GM10266 (cell line): Measurements from ENCODE around the gene KREMEN2.
A peak's percentile ranks its signal among the peaks of the same experiment; 100 is the strongest.
"Not testable (repeated sequence)": the region's sequence is repeated elsewhere in the genome, so short reads cannot be mapped to it uniquely, and the experiment has no call there.

ENCODE experiments used
- DNase-seq: peaks from one replicate; pipeline ENCODE4 v3.0.0; 2012; ENCODE audit errors: extremely low spot score
- TF ChIP-seq, protein P1 (sequence below): IDR thresholded peaks from 2 replicates; pipeline ENCODE4 v1.5.1; 2012; ENCODE audit warnings: mild to moderate bottlenecking, low read depth; ENCODE audit not compliant: control insufficient read depth, insufficient read depth; ENCODE audit errors: missing control alignments

KREMEN2 gene

DNA sequence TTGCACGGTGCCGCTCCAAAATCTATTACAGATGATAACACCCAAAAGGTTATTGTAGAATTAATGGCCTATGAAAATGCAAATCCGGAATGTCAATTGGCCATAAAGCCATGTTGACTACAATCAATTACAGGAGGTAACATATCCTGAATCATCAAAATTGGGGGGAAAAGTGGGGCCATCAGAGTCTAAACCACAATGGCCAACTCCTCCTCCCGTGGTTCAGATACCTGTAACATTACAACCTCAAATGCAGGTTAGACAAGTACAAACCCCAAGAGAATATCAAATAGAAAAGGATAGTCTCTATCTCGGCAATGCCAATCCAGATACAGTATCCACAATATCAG lies 37.5 kb upstream of the KREMEN2 start:
- TF ChIP-seq, protein P1, sequence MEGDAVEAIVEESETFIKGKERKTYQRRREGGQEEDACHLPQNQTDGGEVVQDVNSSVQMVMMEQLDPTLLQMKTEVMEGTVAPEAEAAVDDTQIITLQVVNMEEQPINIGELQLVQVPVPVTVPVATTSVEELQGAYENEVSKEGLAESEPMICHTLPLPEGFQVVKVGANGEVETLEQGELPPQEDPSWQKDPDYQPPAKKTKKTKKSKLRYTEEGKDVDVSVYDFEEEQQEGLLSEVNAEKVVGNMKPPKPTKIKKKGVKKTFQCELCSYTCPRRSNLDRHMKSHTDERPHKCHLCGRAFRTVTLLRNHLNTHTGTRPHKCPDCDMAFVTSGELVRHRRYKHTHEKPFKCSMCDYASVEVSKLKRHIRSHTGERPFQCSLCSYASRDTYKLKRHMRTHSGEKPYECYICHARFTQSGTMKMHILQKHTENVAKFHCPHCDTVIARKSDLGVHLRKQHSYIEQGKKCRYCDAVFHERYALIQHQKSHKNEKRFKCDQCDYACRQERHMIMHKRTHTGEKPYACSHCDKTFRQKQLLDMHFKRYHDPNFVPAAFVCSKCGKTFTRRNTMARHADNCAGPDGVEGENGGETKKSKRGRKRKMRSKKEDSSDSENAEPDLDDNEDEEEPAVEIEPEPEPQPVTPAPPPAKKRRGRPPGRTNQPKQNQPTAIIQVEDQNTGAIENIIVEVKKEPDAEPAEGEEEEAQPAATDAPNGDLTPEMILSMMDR, result no peak
- no peak for DNase-seq

DNA sequence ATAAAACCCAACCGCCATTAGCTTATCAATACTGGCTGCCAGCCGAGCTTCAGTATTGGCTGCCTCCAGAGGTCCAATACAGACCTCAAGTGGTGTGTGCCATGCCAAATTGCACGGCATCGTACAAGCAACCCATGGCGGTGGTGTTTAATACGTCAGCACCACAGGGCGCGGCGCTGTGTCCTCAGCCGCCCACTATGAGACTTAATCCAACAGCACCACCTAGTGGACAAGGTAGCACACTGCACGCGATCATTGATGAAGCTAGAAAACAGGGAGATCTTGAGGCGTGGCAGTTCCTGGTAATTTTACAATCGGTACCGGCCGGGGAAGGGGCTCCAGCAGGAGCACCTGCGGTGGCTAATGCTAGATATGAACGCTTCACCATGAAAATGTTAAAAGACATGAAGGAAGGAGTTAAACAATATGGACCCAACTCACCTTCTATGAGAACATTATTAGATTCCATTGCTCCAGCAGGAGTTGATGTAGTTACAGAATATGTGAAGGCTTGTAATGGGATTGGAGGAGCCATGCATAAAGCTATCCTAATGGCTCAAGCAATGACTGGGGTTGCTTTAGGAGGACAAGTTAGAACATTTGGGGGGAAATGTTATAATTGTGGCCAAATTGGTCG lies 36.9 kb upstream of the KREMEN2 start:
- DNase-seq, result peak; percentile 87
- TF ChIP-seq, protein P1, result peak; percentile 99

DNA sequence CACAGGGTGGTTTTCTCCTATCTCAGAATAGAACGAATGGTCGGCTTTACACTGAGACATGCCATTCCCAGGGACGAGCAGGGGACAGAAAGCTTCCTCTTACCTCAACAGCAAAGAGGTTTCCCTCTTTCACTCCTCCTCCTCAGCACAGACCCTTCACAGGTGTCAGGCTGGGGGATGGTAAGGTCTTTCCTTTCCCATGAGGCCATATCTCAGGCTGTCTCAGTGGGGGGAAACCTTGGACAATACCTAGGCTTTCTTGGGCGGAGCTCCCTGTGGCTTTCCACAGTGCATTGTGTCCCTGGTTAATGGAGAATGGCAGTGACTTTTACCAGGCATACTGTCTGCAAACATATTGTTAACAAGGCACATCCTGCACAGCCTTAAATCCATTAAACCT lies 35.9 kb upstream of the KREMEN2 start:
- DNase-seq, result not testable (repeated sequence)

GRCh38 chr16:2928796-2929195 lies 35.3 kb upstream of the KREMEN2 start:
- TF ChIP-seq, protein P1, result no peak

DNA sequence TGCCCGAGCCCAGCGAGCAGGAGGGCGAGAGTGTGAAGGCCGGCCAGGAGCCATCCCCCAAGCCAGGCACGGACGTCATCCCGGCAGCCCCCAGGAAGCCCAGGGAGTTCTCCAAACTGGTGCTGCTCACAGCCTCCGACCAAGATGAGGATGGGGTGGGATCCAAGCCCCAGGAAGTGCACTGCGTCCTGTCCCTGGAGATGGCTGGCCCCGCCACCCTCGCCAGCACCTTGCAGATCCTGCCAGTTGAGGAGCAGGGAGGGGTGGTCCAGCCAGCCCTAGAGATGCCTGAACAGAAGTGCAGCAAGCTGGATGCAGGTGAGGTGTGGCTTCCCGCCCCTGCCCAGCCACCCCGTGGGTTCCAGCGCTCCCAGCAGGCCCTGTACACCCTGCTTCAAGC lies 34.4 kb upstream of the KREMEN2 start:
- TF ChIP-seq, protein P1, result no peak

More at GRCh38 chr16:2928796-2929195, 35.3 kb upstream of the KREMEN2 start:
- peak; percentile 15 for DNase-seq

DNA sequence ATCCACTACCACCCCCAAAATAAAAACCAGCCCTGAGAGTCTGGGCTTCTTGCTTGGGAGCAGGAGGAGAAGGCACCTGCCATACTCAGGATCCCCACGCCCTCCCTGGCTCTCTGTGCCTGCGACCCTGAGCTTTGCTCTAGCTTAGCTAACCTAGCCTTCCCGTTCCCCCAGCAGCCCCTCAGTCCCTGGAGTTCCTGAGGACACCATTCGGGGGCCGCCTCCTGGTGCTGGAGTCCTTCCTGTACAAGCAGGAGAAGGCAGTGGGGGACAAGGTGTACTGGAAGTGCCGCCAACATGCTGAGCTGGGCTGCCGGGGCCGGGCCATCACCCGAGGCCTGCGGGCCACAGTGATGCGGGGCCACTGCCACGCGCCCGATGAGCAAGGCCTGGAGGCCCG lies 33.8 kb upstream of the KREMEN2 start:
- TF ChIP-seq, protein P1, result no peak

More for the DNA sequence above, 34.4 kb upstream of the KREMEN2 start:
- DNase-seq, result no peak

DNA sequence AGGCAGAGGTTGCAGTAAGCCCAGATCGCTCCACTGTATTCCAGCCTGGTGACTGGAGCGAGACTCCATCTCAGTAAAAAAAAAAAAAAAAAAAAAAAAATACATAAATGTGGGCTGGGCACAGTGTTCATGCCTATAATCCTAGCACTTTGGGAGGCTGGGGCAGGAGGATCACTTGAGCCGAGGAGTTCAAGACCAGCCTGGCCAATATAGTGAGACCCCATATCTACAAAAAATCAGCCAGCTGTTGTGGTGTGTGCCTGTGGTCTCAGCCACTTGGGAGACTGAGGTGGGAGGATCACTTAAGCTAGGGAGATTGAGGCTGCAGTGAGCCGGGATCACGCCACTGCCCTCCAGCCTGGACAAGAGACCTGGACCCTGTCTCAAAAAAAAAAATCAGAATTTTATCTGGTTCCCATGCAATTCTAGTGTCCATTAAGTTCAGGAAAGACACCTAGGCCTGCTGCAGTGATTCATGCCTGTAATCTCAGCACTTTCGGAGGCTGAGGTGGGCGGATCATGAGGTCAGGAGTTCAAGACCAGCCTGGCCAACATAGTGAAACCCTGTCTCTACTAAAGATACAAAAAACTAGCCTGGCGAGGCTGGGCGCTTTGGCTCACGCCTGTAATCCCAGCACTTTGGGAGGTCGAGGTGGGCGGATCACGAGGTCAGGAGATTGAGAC lies 32.7 kb upstream of the KREMEN2 start:
- not testable (repeated sequence) for DNase-seq

More for the DNA sequence above, 33.8 kb upstream of the KREMEN2 start:
- no peak for DNase-seq

GRCh38 chr16:2933136-2933535 lies 30.9 kb upstream of the KREMEN2 start:
- no peak for DNase-seq
- TF ChIP-seq, protein P1, result no peak
